HG03469 (cell line): ENCODE measurements around the gene HLA-DPA1.
A peak's percentile ranks its signal among the peaks of the same experiment; 100 is the strongest.
"Not testable (repeated sequence)": the region's sequence is repeated elsewhere in the genome, so short reads cannot be mapped to it uniquely, and the experiment has no call there.

Experiments used
- ATAC-seq: cut with Tn5 transposase; IDR thresholded peaks from one replicate; pipeline ENCODE4 v1.9.1; 2021; ENCODE audit warnings: mild to moderate bottlenecking, moderate library complexity, moderate number of reproducible peaks; ENCODE audit not compliant: unreplicated experiment

HLA-DPA1 gene

GRCh38 chr6:33065312-33065711 lies 8.1 kb downstream of the HLA-DPA1 start:
- ATAC-seq: no peak

- ATAC-seq: no peak
These were observed 8.7 kb downstream of the HLA-DPA1 start for GRCh38 chr6:33064723-33065122.

- ATAC-seq: not testable (repeated sequence)
These were observed 10.0 kb downstream of the HLA-DPA1 start for GRCh38 chr6:33063435-33063834.

GRCh38 chr6:33061987-33062386 lies 11.5 kb downstream of the HLA-DPA1 start:
- ATAC-seq: no peak

GRCh38 chr6:33057222-33058150 lies 16.0 kb downstream of the HLA-DPA1 start:
- no peak for ATAC-seq

GRCh38 chr6:33053230-33053629 lies 20.2 kb downstream of the HLA-DPA1 start:
- ATAC-seq: no peak

- no peak for ATAC-seq
These were observed 20.8 kb downstream of the HLA-DPA1 start for GRCh38 chr6:33052627-33053026.

GRCh38 chr6:33050014-33050810 lies 23.2 kb downstream of the HLA-DPA1 start:
- ATAC-seq: no peak

- no peak for ATAC-seq
These were observed 24.0 kb downstream of the HLA-DPA1 start for GRCh38 chr6:33049323-33050013.

- ATAC-seq: no peak
These were observed 33.3 kb downstream of the HLA-DPA1 start for GRCh38 chr6:33040157-33040556.

GRCh38 chr6:33036535-33036934 lies 36.9 kb downstream of the HLA-DPA1 start:
- ATAC-seq: no peak

GRCh38 chr6:33034554-33034953 lies 38.9 kb downstream of the HLA-DPA1 start:
- no peak for ATAC-seq

- ATAC-seq: no peak
These were observed 43.2 kb downstream of the HLA-DPA1 start for GRCh38 chr6:33030245-33030644.

- peak; percentile 53 for ATAC-seq
These were observed 43.9 kb downstream of the HLA-DPA1 start for GRCh38 chr6:33029328-33030184.

- ATAC-seq: no peak
These were observed 45.1 kb downstream of the HLA-DPA1 start for GRCh38 chr6:33028220-33028849.

- no peak for ATAC-seq
These were observed 48.9 kb downstream of the HLA-DPA1 start for GRCh38 chr6:33024521-33024920.

GRCh38 chr6:33023536-33023935 lies 49.9 kb downstream of the HLA-DPA1 start:
- ATAC-seq: no peak

GRCh38 chr6:33021917-33022316 lies 51.5 kb downstream of the HLA-DPA1 start:
- ATAC-seq: no peak

- ATAC-seq: no peak
These were observed 54.1 kb downstream of the HLA-DPA1 start for GRCh38 chr6:33019372-33019771.

- ATAC-seq: no peak
These were observed 54.5 kb downstream of the HLA-DPA1 start for GRCh38 chr6:33018904-33019303.
